DND-41 (cell line): ENCODE measurements around the gene RRP15.

Experiments
- CTCF ChIP-seq: IDR thresholded peaks from 2 replicates; pipeline ENCODE4 v1.5.1; 2012; ENCODE audit warnings: borderline replicate concordance, low read length, moderate library complexity, mild to moderate bottlenecking; ENCODE audit not compliant: poor library complexity, severe bottlenecking; ENCODE audit errors: extremely low read depth
- EZH2 ChIP-seq: IDR thresholded peaks from 3 replicates; pipeline ENCODE4 v1.6.1; 2012; ENCODE audit warnings: borderline replicate concordance, low read depth, mild to moderate bottlenecking, moderate library complexity, low read length, inconsistent platforms; ENCODE audit not compliant: severe bottlenecking

- TF ChIP-seq CTCF (no peak), EZH2 (no peak)
Observed at GRCh38 chr1:218255090-218255489, 30.0 kb upstream of the RRP15 start.
